Left renal pelvis (tissue), 4 donors: ENCODE measurements around the gene MEFV. TPM values are rescaled to one million over a fixed set of nuclear protein-coding genes. Genes with fewer than 3 reads are reported as not detected.
"Not testable (repeated sequence)": the region's sequence is repeated elsewhere in the genome, so short reads cannot be mapped to it uniquely, and the experiment has no call there.

ENCODE experiments used
- DNase-seq, 4 donors: peaks; one replicate each; pipeline ENCODE4 v3.0.0-alpha.2; 2013; ENCODE audit warnings: low read depth in 4 of 4, low spot score in 3 of 4
- polyA plus RNA-seq, 4 donors: library from polyadenylated mRNA; unstranded; fragments of 120-200 nt; gene quantifications; one replicate each; pipeline ENCODE4 v1.2.1, GENCODE V29; 2013; ENCODE audit not compliant: insufficient read length in 4 of 4

MEFV gene
- polyA plus RNA-seq, 4 donors: 0.22 to 0.47 (median 0.29) TPM

- no peak for DNase-seq
These were observed 35.6 kb downstream of the MEFV start for GRCh38 chr16:3220839-3221238.

- no peak for DNase-seq
These were observed 40.2 kb downstream of the MEFV start for GRCh38 chr16:3216263-3216640.

- DNase-seq: no peak
These were observed 40.7 kb downstream of the MEFV start for GRCh38 chr16:3215601-3216262.

GRCh38 chr16:3214904-3215600 lies 41.4 kb downstream of the MEFV start:
- DNase-seq: no peak

GRCh38 chr16:3212567-3212966 lies 43.9 kb downstream of the MEFV start:
- DNase-seq: no peak

GRCh38 chr16:3212006-3212405 lies 44.4 kb downstream of the MEFV start:
- no peak for DNase-seq

- DNase-seq: no peak
These were observed 49.1 kb downstream of the MEFV start for GRCh38 chr16:3207086-3207953.

GRCh38 chr16:3205939-3206338 lies 50.5 kb downstream of the MEFV start:
- DNase-seq: not testable (repeated sequence)

- DNase-seq: no peak
These were observed 53.4 kb downstream of the MEFV start for GRCh38 chr16:3202903-3203539.

GRCh38 chr16:3198334-3199072 lies 57.9 kb downstream of the MEFV start:
- DNase-seq: no peak

GRCh38 chr16:3197694-3198333 lies 58.6 kb downstream of the MEFV start:
- not testable (repeated sequence) for DNase-seq

GRCh38 chr16:3195975-3196374 lies 60.5 kb downstream of the MEFV start:
- DNase-seq: no peak

- DNase-seq: no peak
These were observed 61.6 kb downstream of the MEFV start for GRCh38 chr16:3194792-3195191.

GRCh38 chr16:3193221-3194212 lies 62.9 kb downstream of the MEFV start:
- DNase-seq: no peak

- DNase-seq: no peak
These were observed 63.9 kb downstream of the MEFV start for GRCh38 chr16:3192476-3193019.
